Measurements from ENCODE around the gene MRPL55. TPM values are rescaled to one million over a fixed set of nuclear protein-coding genes. Genes with fewer than 3 reads are reported as not detected.

Gene MRPL55
- total RNA-seq, 1 donor from 2014 or later: 38.0 TPM

GRCh38 chr1:228060458-228061190 is 48.5 kb downstream of the MRPL55 start:
- ATAC-seq (no peak), DNase-seq (ENCODE audit: low spot score) (no peak)

- ATAC-seq: peak; percentile 64
Measured at GRCh38 chr1:228059634-228060457, 49.3 kb downstream of the MRPL55 start.

GRCh38 chr1:228058949-228059633 is 50.0 kb downstream of the MRPL55 start:
- ATAC-seq (peak; percentile 24), DNase-seq (ENCODE audit: low spot score) (no peak)

More at GRCh38 chr1:228059634-228060457, 49.3 kb downstream of the MRPL55 start:
- DNase-seq (ENCODE audit: low spot score): peak; percentile 54

- DNase-seq (ENCODE audit: low spot score) (peak; percentile 31), ATAC-seq (no peak)
Measured at GRCh38 chr1:228058172-228058948, 50.7 kb downstream of the MRPL55 start.

Other genes starting within 250 kb of the MRPL55 start
- gene WNT9A, start 161.4 kb downstream of the MRPL55 start, total RNA-seq: 0.05 TPM
- gene WNT3A, start 102.3 kb downstream of the MRPL55 start, total RNA-seq: not detected
- 172 TPM for gene ARF1, start 26.6 kb downstream of the MRPL55 start, total RNA-seq
- gene C1orf35, start 6.0 kb downstream of the MRPL55 start, total RNA-seq: 6.9 TPM
- 128 TPM for gene GUK1, start 31.0 kb upstream of the MRPL55 start, total RNA-seq
- 0.50 TPM for gene GJC2, start 40.6 kb upstream of the MRPL55 start, total RNA-seq
- 9.8 TPM for gene IBA57, start 56.5 kb upstream of the MRPL55 start, total RNA-seq
- 3.1 TPM for gene OBSCN, start 98.7 kb upstream of the MRPL55 start, total RNA-seq

Measured in left lobe of liver (tissue), 2 donors.